Ammon's horn (tissue), 1 donor: ENCODE measurements around the gene ZNF396.

Experiments
- DNase-seq: peaks from one replicate; pipeline ENCODE4 v3.0.0-alpha.2; 2016; ENCODE audit warnings: low spot score

The ZNF396 gene

DNA sequence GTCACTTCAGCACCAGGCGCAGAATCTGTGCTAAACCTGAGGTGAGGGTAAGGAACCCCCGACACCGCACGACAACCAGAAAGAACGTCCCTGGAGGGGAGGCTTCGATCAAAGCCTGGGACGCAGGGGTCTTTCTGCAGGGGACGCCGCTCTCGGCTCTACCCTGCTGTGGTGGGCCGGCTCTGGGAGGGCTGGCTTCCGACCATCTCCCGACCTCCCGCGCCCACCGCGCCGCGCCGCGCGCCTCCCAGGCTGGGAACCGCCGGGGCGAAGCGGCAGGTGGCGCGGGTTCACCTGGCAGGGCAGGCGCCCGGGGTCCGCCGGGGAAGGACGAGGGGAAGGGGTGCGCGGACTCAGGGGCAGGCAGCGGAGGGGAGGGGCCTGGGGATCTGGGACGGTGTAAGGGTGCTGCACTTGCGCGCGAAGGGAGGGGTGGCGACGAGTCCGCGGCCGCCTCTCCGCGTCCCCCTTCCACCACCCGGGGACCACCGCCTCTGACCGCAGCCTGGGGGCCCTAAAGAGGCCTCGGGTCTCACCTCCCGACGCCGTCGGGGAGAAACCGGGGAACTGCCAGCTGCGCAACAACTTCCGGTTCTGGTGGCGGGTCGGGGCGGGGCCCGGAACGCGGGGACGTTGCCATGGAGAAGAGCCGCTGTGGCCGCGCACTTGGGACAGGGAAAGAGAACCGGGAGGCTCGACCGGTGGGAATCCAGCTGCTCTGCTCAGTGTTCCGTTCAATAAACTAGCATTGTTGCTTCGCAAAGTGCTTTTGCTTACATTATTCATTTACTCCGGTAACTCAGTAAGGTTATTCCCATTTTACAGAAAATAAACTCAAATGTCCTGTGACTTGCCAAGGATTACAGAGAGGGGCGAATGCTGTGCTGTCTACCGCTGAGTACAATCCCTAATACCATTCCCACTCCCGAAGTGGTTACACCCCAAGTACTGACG lies at the start of gene ZNF396:
TSS of gene ZNF396 (minus strand) at position 596 of the 954 bp plus-strand sequence. CDS start 3,045 bp downstream, outside the sequence.
- peak; percentile 75 for DNase-seq

DNA sequence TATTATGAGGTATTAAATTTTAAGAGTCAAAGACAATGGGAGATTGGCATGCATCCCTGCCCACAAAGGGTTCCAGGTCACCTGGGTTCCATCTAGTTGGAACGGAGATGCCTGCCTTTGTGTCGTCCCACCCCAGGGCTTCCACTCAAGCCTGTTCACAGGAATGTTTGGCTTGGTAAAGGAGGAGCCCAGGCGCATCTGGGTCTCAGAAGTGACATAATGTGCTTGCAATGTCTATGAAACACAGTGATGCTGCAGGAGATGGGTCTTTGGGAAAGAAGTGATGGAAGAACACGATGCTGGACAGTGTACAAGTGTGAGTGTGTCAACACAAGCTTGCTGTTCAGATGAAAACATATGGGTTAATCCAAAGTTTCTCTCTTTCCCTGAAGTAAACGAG lies 49.6 kb upstream of the ZNF396 start:
- DNase-seq: no peak

DNA sequence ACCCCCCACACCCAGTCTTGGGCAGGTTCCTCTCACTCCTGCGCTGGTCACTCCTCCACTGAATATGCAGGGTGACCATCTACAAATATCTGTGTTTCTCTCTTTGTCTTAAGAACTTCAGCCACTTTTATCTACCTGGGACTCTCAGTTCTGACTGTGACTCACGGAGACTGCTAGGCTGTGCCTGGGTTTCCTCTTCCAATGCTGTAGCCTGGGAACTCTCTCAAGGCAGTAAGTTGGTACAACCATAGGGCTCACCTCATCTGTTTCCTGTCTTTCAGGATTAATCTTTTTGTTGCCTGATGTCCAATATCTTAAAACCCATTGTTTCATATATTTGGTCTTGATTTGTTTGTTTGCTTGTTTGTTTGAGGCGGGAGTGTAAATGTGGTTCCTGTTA lies 47.2 kb upstream of the ZNF396 start:
- no peak for DNase-seq

DNA sequence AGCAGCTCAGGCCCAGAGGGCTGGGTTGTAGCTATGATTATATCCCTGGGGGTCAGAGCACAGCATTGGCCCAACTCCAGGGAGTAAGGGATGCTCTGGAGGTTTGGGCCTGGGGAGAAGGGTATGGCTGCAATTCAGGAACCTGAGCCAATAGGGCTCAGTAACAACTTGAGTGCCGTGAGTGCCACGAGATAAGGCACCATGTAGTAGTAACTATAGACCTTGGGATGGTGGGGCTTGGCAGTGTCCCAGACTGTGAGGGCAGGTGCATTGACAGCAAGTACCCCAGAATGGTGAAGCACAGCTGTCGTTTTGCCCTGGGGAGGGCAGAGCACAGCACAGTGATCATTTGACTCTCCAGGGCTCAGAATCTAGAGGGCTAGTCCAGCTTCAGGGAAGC lies 45.1 kb upstream of the ZNF396 start:
- DNase-seq: no peak

DNA sequence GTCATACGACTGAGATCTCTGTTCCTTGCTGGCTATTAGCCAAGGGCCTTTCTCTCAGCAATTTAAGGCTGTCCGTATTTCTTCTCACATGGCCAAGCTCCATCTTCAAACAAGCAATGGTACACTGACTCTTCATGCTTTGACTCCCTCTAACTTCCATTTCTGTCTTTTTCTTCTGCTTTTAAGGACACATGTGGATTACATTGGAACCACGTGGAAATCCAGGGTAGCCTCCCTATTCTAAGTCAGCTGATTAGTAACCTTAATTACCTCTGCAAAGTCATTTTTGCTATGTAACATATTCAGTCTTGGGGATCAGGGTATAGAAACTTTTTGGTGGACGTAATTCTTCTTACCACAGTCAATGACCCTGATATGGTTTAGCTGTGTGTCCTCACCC lies 41.5 kb upstream of the ZNF396 start:
- no peak for DNase-seq

DNA sequence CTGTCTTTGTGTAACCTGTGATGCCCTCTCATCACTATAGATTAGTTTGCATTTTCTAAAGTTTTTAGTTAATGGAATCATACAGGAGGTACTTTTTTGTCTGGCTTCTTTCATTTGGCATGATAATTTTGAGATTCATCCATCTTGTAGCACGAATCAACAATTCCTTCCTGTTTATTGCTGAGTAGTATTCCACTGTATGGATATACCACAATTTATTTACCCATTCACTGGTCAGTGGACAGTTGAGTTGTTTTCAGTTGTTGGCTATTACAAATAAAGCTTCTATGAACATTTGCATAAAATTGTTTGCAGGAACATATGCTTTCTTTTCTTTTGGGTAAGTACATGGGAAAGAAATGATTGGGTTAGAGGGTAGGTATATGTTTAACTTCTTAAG lies 40.1 kb upstream of the ZNF396 start:
- no peak for DNase-seq

DNA sequence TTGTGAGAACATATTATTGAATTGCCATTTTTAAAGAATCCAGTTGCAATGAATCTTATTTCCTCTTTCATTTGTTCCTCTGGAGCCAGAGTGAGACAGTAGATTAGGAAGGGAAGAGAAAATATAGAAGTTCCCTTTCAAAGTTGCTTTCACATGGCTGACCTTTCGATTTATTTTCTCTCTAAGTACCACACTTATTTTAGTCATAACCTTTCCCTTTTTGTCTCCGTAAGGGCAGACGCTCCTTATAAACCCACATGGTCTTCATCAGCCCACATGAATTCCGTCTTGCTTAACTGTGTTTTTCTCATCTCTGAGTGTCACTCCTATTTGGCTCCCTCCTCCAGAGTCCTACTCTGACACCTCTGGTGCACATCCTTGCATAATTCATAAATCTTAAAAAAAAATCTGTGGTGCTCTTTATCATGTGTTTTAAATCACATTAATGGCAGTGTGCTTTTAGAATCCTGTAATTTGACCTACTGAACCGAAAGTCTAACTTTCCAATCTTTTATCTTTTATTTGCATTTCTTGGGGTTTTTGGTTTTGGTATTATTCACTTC lies 38.5 kb upstream of the ZNF396 start:
- peak; percentile 35 for DNase-seq

DNA sequence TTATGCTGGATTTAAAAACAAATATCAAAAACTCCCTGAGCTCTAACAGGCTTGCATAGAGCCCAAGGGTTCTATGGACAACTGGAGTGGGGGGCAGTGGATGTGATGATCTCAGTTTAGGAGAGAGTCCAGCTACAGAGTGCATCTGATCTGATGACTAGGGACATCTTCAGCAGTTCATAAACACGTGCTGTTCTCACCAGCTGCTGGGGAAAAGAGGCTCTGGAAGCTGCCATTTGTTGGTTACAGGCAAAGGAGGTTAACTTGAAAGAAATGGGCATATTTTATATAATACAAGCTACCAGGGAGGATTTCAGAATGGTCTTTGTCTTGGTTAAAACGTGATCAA lies 36.0 kb upstream of the ZNF396 start:
- DNase-seq: no peak

DNA sequence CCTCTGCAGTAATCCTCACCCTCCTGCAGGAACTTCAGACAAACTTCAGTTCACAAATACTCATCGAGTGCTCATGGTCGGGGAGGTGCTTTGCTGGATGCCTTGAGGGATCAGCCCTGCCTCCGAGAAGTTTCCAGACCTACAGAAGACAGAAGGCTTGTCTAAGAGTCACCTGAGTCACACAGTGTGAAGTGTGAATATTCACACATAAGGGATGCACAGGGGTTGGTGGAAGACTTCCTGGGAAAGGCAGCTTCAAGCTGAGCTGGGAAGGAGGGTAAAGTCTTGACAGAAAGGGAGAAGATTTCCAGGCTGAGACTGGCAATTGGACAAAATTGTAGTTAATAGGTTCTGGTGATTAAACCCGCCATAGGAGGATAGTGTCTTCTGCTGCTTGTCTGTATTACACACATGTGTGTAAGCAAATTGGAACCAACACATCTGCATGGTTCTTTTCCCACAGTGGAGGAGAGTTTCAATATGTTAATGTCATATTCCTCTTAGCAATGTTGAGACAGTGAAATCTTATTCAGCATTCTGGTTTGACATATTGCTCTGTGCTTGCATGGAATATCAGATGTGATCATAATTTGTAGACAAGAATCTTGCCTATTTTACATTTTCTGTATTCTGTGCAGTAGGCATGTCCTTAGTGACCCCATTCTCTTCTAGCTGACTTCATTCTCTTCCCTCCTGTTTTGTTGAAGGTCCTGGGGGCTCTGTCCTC lies 34.7 kb upstream of the ZNF396 start:
- DNase-seq: no peak

DNA sequence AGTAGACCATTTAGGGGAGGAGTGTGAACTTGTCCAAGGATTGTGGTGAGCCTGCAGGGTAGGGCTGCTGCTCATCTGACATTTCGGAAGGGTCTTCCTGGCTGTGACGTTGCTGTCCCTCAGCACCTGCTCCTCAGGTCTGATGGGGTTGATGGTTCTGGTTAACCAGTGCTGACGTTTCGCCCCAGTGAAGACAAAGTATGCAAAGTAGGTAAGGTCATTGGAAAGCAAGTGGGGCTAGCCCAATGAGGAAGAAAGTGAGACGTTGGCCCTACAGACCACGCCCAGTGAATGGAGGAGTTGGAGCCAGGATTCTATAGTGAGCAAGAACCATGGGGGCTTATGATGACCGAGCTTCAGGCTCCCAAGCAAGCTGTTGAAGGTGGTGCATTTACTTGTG lies 33.4 kb upstream of the ZNF396 start:
- no peak for DNase-seq

DNA sequence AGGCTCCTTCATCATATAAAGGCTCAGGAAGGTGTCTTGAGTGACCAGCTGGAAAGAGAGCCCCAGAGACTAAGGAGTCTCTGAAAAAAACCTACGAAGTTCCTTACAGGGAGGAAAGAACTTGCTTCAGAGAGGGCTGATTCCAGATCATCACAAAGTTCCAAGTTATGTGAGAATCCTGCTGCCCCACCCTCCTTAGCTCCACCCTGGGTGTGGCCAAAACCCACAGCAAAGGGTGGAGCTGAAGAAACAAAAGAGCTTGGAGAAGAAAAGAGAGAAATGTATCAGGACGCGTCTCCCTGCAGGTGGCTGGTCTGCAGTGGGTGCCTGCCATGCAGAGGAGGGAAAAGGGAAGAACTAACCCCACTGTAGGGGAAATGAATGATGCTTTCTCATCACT lies 32.8 kb upstream of the ZNF396 start:
- DNase-seq: peak; percentile 35

DNA sequence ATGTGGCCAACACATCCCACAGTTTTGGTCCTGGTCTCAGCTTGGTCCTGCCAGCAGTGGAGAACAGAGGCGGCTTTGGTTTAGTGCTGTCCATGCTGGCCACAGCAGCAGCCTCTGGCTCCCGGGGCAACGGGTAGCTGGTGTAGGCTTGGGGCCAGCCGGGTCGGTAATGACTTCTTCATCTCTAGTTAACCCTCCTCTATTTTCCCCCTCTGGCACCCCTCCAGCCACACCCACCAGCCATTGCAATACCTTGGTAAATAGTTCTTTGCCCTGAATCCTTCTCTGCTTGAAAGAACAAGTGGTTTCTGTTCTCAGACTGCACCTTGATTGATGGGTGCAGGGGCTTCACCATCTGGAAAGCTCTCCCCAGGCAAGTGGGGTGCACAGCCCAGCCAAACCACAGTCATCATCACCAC lies 31.7 kb upstream of the ZNF396 start:
- no peak for DNase-seq

DNA sequence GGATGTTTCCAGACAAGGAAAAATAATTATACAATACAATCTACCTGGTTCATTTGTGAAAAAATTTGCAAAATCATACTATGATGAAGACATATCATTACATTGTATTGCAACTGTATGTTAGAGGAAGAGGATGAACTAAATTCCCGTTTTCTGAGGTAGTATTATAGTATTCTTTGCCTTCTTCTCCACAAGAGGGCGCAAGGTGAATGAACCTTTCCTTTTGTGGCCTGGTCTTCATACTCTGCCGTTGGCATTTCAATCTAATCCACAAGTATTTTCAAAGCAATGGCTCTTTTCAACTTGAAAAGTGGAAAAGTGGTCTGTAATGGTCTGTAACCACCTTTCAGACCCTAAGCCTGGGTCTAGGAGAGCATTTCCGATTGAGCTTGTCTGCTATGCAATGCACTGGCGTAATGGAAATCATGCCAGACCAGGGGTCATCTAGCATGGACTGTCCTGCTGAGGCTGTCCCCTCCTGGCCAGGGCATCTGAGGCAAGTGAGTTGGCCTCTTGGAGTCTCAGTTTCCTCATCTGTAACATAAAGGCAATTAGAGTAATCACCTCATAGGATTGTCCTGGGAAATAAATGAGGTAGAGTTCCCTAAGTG lies 30.8 kb upstream of the ZNF396 start:
- peak; percentile 86 for DNase-seq

DNA sequence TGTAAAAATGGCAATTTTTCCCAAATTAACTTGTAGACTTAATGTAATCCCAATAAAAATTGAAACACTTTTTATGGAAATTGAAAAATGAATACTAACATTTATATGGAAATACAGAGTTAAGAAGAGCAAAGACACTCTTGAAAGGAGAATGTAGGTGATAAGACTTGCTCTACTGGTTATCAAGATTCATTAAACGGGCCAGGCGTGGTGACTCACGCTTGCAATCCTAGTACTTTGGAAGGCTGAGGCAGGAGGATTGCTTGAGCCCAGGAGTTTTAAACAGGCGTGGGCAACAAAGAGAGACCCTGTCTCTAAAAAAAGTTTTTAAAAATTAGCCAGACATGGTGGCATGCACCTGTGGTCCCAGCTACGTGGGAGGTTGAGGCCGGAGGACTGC lies 29.5 kb upstream of the ZNF396 start:
- no peak for DNase-seq

DNA sequence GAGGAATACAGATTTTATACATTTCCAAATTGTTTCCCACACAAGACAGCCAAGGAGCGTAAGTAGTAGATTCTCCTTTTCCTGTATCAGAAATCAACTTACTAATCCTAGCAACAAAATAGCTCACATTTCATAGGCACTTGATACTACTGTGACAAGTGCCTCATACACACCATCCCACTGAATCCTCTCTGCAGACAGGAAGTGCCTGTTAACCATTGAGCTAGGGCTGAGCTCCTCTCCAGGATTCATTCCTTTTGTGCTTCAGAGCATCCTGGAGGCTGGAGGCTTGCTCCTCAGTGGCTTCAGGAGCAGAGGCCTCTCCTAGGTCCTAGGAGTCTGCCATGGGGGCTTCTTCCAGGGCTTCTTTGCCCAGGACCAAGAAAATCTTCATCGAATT lies 20.8 kb upstream of the ZNF396 start:
- DNase-seq: no peak

DNA sequence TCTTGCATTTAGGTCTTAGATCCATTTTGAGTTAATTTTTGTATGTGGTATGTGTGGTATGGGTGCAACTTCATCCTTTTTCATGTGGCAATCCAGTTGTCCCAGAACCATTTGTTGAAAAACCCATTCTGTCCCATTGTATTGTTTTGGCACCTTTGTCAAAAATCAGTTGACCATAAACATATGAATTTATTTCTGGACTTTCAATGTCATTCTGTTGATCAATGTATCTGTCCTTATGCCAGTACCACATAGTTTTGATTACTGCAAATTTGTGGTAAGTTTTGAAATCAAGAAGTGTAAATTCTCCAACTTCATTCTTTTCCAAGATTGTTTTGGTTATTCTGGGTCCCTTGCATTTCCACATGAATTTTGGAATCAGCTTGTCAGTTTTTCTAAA lies 16.6 kb upstream of the ZNF396 start:
- DNase-seq: no peak

DNA sequence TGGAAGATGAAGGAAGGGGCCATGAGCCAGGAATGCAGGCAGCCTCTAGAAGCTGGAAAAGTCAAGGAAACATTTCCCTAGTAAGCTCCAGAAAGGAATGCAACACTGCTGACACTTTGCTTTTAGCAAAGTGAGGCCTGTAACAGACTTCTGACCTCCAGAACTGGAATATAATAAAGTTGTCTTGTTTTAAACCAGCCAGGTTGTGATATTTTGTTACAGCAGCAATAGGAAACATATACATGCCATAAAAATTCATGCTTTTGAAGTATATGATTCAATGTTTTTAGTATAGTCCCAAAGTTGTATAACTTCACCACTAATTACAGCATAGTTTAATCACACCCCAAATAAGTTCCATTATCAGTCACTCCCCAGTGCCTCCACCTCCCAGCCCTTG lies 15.2 kb upstream of the ZNF396 start:
- no peak for DNase-seq

DNA sequence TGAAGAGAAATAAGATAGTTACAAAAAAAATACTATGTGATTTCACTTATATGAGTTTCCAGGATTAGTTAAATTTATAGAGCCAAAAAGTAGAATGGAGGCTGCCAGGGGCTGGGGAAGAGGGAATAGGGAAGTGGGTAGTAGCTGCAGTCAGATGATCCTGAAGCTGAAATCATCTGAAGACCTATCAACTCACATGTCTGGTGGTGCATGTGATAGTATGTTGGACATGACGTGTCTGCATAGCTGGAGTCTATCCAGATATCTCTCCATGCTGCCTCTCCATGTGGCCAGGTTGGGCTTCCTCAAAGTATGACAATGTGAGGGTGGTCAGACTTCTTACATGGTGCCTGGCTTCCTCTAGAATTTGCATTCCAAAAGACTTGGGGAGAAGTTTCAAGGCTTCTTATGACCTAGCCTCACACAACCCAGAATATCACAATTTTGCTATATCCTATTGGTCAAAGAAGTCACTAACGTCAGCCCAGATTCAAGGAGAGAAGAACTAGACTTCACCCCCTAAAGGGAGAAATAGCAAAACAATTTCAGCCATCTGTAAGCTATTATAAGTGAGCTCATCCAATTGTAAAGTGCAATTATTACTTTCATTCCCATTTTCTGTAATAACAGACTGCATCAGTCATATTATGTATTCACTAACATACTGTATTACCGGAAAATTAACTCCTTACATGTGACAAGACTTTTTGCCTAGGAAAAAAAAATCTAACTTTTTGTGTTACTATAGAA lies 14.0 kb upstream of the ZNF396 start:
- no peak for DNase-seq

DNA sequence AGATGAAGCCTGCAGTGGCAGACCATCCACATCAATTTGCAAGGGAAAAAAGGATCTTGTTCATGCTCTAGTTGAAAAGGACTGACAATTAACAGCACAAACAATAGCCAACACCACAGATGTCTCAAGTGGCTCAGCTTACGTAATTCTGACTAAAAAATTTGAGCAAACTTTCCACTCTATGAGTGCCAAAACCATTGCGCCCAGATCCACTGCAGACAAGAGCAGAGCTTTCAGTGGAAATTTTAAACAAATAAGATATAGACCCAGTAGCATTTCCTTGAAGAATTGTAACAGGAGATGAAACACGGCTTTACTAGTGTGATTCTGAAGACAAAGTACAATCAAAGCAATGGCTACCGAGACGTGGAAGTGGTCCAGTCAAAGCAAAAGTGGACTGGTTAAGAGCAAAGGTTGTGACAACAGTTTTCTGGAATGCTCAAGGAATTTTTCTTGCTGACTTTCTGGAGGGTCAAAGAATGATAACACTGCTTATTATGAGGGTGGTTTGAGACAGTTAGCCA lies 12.0 kb upstream of the ZNF396 start:
- DNase-seq: peak; percentile 35

DNA sequence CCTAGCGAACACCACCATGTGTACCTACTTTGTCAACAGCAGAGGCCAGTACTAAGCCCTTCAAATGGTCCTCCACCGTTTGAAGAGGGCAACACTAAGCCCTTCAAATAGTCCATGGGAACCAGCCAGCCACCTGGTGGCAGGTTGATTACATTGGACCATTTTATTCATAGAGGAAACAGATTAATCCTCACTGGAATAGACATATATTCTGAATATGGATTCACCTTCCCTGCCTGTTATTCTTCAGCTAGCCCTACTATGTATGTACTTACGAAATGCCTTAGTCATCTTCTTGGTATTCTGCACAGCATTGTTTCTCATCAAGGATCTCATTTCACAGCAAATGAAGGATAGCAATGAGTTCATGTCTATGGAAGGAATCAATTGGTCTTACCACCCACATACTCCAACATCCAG lies 10.0 kb upstream of the ZNF396 start:
- no peak for DNase-seq

DNA sequence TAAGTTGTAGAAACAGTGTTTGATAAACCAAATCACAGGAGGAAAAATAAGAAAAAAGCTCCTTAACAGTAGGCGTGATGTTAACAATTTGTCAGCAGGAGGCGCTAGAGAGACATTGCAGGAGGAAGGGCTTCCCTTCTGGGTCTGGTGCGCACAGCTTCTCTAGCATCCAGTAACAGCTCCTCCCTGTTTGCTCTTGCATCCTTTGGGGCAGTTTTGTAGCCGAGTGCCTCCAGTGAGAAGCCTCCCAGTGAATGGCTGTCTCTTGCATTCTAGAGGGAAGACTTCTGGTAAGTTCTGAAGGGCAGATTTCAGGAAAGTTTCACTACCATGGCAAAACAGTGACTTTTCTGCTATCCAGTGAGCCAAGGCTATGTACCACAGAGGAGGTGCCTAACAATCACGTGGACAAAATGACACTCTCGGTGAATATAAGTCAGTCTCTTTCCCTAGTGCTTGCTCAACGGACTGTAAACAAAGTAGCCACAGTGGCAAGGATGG lies 9.5 kb upstream of the ZNF396 start:
- peak; percentile 90 for DNase-seq
